ENCODE data around the gene CPNE5. TPM values are rescaled to one million over a fixed set of nuclear protein-coding genes. Genes with fewer than 3 reads are reported as not detected.
"Not testable (repeated sequence)": the region's sequence is repeated elsewhere in the genome, so short reads cannot be mapped to it uniquely, and the experiment has no call there.

Gene CPNE5
- total and polyA plus RNA-seq, 10 donors = 9.5 to 33.4 (median 19.3) TPM

DNA sequence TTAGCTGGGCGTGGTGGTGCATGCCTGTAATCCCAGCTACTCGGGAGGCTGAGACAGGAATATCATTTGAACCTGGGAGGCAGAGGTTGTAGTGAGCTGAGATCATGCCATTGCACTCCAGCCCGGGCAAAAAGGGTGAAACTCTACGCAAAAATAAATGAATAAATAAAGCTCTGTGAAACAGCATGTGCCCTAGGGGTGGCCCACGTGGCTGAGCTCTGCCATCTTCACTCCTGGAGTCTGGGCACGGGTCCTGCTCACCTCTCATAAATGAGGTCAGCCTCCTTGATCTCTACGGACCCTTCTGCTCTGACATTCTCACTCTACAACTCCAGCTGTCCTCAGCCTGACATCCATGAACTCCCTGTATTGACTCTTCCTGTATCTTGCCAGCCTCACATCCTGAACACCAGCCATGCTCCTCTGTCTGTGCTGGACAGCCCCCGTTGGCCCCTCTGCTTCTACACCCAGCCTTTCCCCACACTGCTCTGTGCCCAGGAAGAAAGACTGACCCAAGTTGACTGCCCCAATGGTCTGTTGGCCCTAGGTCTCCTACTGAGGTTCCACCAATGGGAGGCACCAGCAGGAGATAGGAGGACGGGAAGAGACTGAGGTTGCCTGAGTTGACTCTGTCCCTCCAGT is 21.9 kb downstream of the CPNE5 start:
- DNase-seq = no peak
- H3K4me1 ChIP-seq = no peaks in the 10 kb centered on the region
- no peaks in the 10 kb centered on the region for H3K9me3 ChIP-seq
- H3K27ac ChIP-seq = no peak overlapping the region
- 80 to 92% (median 87%) methylated on average over 9 of the region's 9 CpGs for whole genome bisulfite sequencing, 5 donors
- H3K27me3 ChIP-seq (replicated peaks in 1 of 7) = no peaks in the 10 kb centered on the region
- intact Hi-C loops (cut with DNase I; ENCODE audit: low total_unique reads) = no loop called here
- no peaks in the 10 kb centered on the region for H3K36me3 ChIP-seq
- no peak overlapping the region for H3K4me3 ChIP-seq
- TF ChIP-seq POLR2A (IDR thresholded peaks at IDR 0.05) (no peak), CTCF (IDR thresholded peaks at IDR 0.05 in 8 of 11, conservative IDR thresholded peaks at IDR 0.05 in 3 of 11) (no peak), POLR2AphosphoS5 (IDR thresholded peaks at IDR 0.05) (no peak)

DNA sequence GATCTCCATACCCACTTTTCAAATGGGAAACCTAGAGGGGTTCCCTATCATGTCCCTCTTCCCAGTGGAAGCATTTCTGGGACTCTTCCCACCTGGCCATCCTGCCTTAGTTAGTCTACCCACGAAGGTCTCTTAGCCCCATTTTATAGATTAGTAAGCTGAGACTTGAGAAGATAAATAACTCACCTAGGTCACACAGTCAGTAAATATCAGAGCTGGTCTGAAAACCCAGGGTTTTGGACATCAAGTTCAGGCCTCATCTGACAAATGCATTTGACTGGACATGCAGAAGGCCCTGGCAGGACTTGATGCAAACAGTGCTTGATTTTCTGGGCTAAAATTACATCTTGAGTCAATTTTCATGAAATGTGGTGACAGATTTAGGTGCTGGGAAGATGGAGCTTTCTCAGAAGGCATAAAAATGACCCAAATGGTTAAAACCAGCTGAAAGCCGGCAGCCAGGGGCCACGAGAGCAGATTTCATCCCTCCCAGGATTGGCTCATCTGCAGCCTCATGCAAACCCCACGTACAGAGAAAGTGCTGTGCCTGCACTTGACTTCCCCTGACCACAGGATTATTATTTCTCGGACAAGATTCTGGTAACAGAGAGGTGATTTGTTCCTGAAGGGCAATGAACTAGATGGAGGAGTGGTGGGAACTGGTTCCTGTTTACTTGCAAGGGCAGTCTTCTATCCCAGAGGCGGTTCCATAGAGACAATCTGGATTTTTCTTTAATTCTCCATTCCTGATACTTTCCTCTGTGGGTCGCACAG is 23.1 kb downstream of the CPNE5 start:
- Histone ChIP-seq H3K4me1 (no peaks in the 10 kb centered on the region), H3K36me3 (no peaks in the 10 kb centered on the region), H3K9me3 (no peaks in the 10 kb centered on the region), H3K27me3 (replicated peaks in 1 of 7) (no peaks in the 10 kb centered on the region), H3K4me3 (no peak overlapping the region), H3K27ac (no peak overlapping the region)
- WGBS, 5 donors = 78 to 93% (median 80%) methylated on average over 7 of the region's 7 CpGs
- intact Hi-C loops (cut with DNase I; ENCODE audit: low total_unique reads) = no loop called here
- no peak for DNase-seq
- no peak for TF ChIP-seq POLR2AphosphoS5 (IDR thresholded peaks at IDR 0.05)
- no peak for TF ChIP-seq POLR2A (IDR thresholded peaks at IDR 0.05)

- 90 to 97% (median 93%) methylated on average over 7 of the region's 7 CpGs for WGBS, 5 donors
- intact Hi-C loops (cut with DNase I; ENCODE audit: low total_unique reads) = no loop called here
- Histone ChIP-seq H3K4me1 (no peaks in the 10 kb centered on the region), H3K9me3 (no peaks in the 10 kb centered on the region), H3K36me3 (no peaks in the 10 kb centered on the region), H3K27me3 (replicated peaks in 1 of 7) (no peaks in the 10 kb centered on the region), H3K4me3 (no peak overlapping the region), H3K27ac (no peak overlapping the region)
- DNase-seq = no peak
- no peak for TF ChIP-seq POLR2AphosphoS5 (IDR thresholded peaks at IDR 0.05)
- TF ChIP-seq CTCF (IDR thresholded peaks at IDR 0.05 in 8 of 11, conservative IDR thresholded peaks at IDR 0.05 in 3 of 11) = no peak
- no peak for TF ChIP-seq POLR2A (IDR thresholded peaks at IDR 0.05)
Observed at GRCh38 chr6:36814249-36814648, 25.0 kb downstream of the CPNE5 start.

GRCh38 chr6:36813526-36813925 is 25.7 kb downstream of the CPNE5 start:
- no peaks in the 10 kb centered on the region for H3K27me3 ChIP-seq (replicated peaks in 1 of 7)
- no peak for TF ChIP-seq POLR2AphosphoS5 (IDR thresholded peaks at IDR 0.05)
- TF ChIP-seq CTCF (IDR thresholded peaks at IDR 0.05 in 8 of 11, conservative IDR thresholded peaks at IDR 0.05 in 3 of 11) = no peak
- no peak for TF ChIP-seq POLR2A (IDR thresholded peaks at IDR 0.05)
- no peak for DNase-seq
- H3K4me3 ChIP-seq = no peak overlapping the region
- no peaks in the 10 kb centered on the region for H3K4me1 ChIP-seq
- no peaks in the 10 kb centered on the region for H3K9me3 ChIP-seq
- 60 to 84% (median 78%) methylated on average over 3 of the region's 3 CpGs for WGBS, 5 donors
- intact Hi-C loops (cut with DNase I; ENCODE audit: low total_unique reads) = no loop called here
- no peak overlapping the region for H3K27ac ChIP-seq
- H3K36me3 ChIP-seq = no peaks in the 10 kb centered on the region

DNA sequence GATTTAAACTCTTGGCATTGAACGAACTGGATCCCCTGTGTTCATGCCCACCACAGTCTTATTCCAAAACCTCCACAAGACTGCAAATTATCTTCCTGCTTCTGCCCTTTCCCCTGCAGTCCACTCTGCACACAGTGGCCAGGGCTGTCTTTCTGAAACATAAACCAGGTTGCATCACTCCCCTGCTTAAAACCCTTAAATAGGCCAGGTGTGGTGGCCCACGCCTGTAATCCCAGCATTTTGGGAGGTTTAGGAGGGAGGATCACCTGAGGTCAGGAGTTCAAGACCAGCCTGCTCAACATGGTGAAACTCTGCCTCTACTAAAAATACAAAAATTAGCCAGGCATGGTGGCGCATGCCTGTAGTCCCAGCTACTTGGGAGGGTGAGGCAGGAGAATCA is 26.2 kb downstream of the CPNE5 start:
- H3K9me3 ChIP-seq; H3K4me3 ChIP-seq; intact Hi-C loops (cut with DNase I; ENCODE audit: low total_unique reads); H3K36me3 ChIP-seq; DNase-seq; H3K4me1 ChIP-seq; H3K27ac ChIP-seq; H3K27me3 ChIP-seq (replicated peaks in 1 of 7): not testable (repeated sequence)
- WGBS, 5 donors = 90 to 96% (median 95%) methylated on average over 3 of the region's 3 CpGs

Measured in spleen (tissue), 11 donors.